GM04504 (cell line): Measurements from ENCODE around the gene PIK3C3.
"Not testable (repeated sequence)": the region's sequence is repeated elsewhere in the genome, so short reads cannot be mapped to it uniquely, and the experiment has no call there.

ENCODE experiments used
- DNase-seq: peaks from one replicate; pipeline ENCODE4 v3.0.0-alpha.2; 2012; ENCODE audit warnings: low read depth

The PIK3C3 gene

DNA sequence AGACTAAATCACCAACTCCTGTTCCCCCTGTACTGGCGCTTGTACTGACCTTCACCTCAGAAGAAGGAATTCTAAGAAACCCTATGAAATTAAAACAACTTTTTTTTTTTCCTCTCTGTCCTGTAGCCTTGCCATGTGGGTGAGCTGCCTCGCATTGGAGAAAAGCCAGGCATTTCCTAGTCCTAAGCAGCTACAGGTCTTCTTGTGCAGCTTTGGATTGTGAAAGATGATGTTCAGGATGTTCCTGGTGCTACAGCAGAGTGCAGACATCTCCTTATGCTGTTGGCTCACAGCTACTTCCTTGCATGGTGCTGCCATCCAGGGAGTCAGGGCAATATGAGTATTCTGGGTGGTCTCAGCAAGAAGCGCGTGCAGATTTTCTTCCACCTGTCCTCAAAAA, 11.9 kb downstream of the PIK3C3 start:
- DNase-seq, result no peak

- no peak for DNase-seq
Observed at GRCh38 chr18:41967680-41968079, 12.6 kb downstream of the PIK3C3 start.

DNA sequence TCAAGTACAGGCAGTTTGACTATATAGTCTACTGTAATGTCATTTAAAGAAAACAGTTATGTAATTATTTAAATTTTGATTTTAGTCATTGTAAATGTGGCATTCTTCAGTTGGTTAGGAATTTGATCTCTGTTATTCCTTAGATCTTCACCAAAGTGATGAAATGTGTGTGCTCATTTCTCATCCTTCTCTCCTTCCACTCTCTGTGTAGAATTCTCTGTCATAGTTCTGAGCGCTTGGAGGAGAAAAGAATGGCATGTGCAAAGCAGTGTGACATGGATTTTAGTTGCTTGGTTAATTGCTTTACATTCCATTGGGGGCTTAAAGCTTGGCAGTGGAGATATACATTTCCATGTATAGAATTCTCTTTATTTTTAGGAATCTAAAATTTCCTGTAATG, 14.8 kb downstream of the PIK3C3 start:
- no peak for DNase-seq

DNA sequence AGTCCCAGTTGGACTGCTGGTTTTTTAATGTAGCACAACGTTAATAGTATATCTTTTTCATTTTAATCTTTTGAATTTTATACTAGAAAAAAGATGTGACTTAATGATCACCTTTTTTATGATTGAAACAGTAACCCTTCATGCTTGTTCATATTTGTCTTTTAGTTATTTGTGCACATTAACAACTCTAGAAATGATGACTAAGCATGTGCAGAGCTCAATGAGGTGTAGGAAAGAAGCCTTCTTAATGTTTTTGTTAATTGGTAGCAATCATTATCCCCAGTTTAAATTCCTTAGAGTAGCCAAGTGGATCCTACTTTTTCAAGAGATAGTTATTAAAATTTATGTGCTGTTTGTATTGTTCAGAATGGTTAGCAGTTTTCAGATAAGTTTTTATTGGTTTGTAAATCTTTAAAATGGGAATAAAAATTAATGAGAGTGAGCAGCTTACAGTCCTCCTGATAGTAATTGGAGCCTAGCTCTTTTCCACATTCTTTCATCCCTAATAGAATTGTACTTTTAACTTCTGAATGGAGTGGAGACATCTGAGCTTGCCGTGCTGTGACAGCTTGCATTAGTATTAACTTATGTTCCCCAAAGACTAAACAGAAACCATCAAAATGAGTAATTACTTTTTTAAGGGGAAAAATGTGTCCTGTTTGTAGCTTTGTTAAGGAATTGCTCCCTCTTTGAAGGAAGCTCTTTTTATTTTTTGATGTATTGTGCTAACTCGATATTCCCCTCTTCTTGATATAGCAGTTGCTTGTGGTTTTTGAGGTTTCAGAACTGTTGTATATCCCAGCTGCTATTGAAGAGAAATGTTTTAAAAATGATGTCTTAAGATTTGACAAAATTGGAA, 17.3 kb downstream of the PIK3C3 start:
- no peak for DNase-seq

DNA sequence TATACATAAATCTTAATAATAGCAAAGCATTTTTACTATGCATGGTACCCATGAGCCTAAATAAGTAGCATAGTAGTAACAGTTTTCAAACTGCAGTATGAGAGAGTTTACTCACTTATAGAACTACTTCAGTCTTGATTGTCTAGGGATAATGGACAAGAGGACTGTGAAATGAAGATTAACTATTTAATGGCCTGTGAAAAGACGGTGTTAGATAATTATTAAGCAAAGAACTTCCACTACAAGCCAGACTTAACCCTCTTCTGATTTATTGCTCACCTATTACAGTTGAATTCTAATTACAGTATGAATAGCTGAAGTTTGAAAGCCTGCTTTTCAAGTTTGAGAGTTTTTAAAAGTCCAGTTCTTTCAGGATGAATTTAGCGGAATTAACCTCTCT, 18.9 kb downstream of the PIK3C3 start:
- no peak for DNase-seq

DNA sequence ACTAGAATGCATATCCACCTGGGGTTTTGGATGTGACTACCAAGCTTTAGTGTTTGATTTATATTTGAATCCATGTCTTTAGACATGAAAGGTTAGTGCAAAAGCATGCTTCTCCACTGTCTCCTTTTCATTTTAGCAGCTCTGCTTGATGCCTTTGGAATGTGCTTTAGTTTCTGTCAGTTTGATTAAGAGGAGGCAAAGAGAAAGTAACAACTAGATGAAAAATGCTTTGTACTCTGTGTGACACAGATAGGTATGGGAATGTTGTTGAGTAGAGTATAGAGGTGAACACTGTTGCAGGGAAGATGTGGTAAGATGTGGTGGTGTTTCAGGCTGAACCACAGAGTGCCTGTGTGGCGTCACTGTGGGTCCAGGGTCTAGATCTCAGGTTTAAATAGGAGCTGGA, 19.8 kb downstream of the PIK3C3 start:
- DNase-seq, result no peak

GRCh38 chr18:41975284-41975683, 20.2 kb downstream of the PIK3C3 start:
- DNase-seq, result no peak

DNA sequence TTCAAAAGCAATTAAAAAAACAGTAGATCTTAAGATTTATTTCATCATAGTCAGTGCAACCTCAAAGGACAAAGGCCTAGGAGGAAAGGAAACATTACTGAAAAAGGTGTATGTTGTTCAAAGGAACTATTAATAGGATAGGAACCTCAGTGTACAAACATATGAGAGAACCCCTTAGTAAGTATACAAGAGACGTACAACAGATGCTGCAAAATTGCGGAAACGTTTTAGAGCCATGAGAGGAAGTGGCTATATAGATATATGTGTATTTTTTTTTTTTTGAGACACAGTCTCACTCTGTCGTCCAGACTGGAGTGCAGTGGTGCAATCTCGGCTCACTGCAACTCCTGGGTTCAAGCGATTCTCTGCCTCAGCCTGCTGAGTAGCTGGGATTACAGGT, 22.2 kb downstream of the PIK3C3 start:
- DNase-seq, result no peak

DNA sequence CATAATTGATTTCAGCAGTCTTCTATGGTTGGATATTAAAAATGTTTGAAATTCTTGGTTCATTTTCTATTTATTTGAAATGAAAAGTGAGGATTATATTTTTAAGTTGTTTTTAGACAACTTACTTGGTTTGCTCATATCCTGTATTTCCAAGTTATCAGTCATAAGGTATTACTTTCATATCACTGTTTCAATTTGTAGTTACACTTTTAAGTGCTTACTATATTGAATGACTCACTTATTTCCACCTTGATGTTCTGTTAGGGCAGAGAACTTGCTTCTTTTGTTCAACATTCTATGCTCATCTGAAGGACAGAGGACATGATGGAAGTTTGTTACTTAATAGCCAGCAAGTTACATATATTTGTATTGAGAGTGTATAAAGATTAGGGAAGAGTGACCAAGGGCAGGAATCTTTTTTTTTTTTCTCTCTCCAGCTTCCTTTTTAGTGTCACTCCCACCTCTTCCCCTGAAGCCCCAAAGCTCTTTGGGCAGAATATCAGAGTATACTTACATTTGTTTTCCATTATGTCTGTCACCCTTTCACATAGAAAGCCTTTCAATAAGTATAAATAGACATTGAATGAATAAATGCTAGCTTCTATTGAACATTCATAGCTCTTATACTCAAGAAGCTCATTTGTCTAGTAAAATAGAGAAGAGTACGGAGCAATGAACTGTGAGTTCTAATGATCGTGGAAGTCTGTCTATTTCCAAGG, 28.1 kb downstream of the PIK3C3 start:
- DNase-seq, result no peak

GRCh38 chr18:41985914-41986313, 30.9 kb downstream of the PIK3C3 start:
- DNase-seq, result no peak

DNA sequence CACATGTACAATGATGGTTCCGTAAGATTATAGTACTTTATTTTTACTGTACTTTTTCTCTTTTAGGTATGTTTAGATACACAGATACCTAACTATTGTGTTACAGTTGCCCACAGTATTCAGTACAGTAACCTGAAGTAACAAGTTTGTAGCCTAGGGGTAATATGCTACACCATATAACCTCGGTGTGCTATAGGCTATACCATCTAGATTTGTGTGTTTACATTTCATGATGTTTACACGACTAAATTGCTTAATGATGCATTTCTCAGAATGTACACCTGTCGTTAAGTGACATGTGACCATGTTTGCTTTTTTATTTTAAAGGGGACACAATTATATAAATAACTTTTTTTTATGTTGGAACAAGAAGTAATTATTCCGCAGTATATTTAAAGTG, 34.5 kb downstream of the PIK3C3 start:
- DNase-seq, result no peak

GRCh38 chr18:41992066-41992465, 37.0 kb downstream of the PIK3C3 start:
- DNase-seq, result no peak

DNA sequence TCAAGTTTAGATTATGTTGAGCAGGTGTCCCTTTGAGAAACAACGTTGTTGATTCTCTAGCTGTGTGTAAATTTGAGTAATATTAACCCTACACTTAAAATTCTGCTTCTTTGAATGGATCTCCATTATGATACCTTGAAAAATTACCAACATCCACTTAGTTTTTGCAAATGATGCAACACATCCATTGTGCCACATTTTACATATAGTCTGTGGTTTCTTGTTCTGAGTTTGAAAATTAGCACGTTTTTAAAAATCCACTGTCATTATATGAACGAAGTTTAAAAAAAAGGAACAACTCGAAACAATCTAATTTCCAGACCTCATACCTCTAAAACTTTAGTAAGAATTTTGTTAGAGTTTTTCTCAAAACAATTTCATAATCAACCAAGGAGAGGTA, 37.7 kb downstream of the PIK3C3 start:
- no peak for DNase-seq

GRCh38 chr18:41993151-41993550, 38.1 kb downstream of the PIK3C3 start:
- DNase-seq, result no peak

DNA sequence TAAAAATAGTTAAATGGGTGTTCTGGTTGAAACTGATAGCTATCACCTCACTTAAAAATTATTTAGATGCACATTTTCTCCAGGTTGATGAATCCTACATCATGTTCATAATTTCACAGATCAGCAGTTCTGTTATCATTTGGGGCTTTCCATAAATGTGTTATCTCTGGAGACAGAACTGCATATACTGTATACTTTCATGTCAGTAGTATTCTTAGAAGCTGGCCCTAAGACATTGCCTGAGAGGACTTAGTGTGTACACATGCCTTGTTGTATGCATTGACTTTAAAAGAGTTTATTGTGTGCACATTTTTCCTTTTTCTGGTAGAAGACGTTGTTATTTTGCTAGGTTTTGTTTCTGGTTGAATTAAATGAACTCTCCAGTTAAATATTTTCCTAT, 41.0 kb downstream of the PIK3C3 start:
- DNase-seq, result no peak

DNA sequence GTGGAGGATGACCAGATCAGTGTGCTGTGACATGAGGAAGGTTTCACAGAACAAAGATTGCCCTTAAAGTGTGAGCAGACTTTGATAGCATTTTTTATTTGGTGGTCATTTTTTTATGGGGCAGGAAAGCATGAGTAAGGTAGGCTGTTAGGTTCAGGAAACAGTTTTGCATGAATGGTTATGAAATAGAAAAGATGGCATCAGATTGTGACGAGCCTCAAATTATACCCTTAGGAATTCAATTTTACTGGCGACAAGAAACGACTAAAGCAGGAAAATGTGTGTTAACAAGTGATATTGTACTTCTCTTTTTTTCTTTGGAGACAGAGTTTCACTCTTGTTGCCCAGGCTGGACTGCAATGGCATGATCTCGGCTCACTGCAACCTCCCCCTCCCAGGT, 44.7 kb downstream of the PIK3C3 start:
- DNase-seq, result no peak

GRCh38 chr18:42001801-42002200, 46.8 kb downstream of the PIK3C3 start:
- DNase-seq, result no peak

- no peak for DNase-seq
Observed at GRCh38 chr18:42004653-42005052, 49.6 kb downstream of the PIK3C3 start.

DNA sequence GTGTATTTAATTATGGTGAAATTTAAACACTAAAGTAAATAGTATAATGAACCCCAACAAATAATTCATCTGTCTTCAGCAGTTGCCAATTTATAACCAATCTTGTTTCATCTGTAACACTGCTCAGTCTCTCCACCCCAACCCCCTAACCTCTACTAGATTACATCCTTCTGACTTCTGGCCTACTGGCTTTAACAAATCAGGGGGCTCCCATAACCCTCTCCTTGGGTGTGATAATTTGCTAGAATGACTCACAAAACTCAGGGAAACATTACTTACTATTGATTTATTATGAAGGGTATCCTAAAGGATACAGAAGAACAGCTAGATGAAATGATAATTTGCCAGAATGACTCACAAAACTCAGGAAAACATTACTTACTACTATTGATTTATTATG, 50.7 kb downstream of the PIK3C3 start:
- no peak for DNase-seq

- DNase-seq, result not testable (repeated sequence)
Observed at GRCh38 chr18:42009457-42009856, 54.4 kb downstream of the PIK3C3 start.

GRCh38 chr18:42011053-42011452, 56.0 kb downstream of the PIK3C3 start:
- DNase-seq, result no peak

- no peak for DNase-seq
Observed at GRCh38 chr18:42018831-42019230, 63.8 kb downstream of the PIK3C3 start.

DNA sequence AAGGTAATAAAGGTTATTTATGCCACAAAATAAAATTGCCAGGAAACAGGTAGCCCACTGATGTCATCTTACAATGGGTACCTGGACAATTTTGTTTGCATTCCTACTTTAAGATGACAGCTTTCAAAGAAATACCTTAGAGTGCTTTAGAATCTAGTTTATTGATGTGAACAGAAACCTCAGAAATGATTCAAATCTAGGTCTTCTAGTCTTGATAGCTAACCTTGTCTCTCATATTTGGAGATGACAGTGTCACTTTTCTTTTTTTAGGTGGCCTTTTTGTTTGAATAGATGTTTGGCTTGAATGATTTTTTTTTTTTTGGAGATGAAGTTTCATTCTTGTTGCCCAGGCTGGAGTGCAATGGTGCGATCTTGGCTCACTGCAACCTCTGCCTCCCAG, 69.1 kb downstream of the PIK3C3 start:
- DNase-seq, result no peak

DNA sequence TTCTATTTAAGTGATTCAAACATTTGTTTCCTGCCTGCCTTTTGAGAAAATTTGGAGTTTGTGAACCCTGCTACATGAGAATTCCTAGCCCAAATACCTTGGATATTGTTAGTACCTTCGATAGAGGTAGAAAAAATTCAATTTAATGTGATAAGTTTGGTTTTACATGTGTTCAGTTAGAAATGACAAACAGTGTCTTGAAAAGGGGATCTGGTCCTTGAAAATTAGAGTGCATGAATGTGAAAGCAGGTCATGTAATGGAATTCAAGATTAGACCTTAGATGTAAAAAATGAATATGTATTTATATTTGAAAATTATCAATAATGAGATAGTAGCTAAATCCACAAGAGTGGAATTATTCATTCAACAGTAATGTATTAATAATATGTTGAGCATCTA, 70.5 kb downstream of the PIK3C3 start:
- DNase-seq, result no peak
